Astrocyte of the cerebellum (primary cell): ENCODE results near the gene KIF2A.

ENCODE experiments used
- DNase-seq: peaks from one replicate; pipeline ENCODE4 v3.0.0-alpha.2; 2011; ENCODE audit warnings: low read depth
- H3K4me3 ChIP-seq: 2 replicates; pipeline ENCODE4 v1.5.1; 2011; ENCODE audit warnings: mild to moderate bottlenecking, low read depth, low read length, moderate library complexity
- CTCF ChIP-seq: IDR thresholded peaks from 2 replicates; pipeline ENCODE4 v1.5.1; 2012; ENCODE audit warnings: low read length, low read depth, moderate library complexity, mild to moderate bottlenecking; ENCODE audit errors: missing control alignments
- in situ Hi-C: cut with HindIII; loops from 2 replicates; pipeline ENCODE4 v1.10.0; 2017; ENCODE audit warnings: low sequenced_read_pairs

Gene KIF2A

GRCh38 chr5:62305715-62306322 is at the start of gene KIF2A:
KIF2A (plus strand) TSS chr5:62306206; CDS start chr5:62306473, 267 bp downstream.
- in situ Hi-C loops: no loop called here
- peak within 1 kb of the TSS; percentile 93 for H3K4me3 ChIP-seq
- peak; percentile 73 for DNase-seq
- TF ChIP-seq CTCF: no peak

- no peak for DNase-seq
- TF ChIP-seq CTCF: no peak
- in situ Hi-C loops: no loop called here
- H3K4me3 ChIP-seq: no peak overlapping the region
Measured at GRCh38 chr5:62257020-62257367, 49.0 kb upstream of the KIF2A start.

DNA sequence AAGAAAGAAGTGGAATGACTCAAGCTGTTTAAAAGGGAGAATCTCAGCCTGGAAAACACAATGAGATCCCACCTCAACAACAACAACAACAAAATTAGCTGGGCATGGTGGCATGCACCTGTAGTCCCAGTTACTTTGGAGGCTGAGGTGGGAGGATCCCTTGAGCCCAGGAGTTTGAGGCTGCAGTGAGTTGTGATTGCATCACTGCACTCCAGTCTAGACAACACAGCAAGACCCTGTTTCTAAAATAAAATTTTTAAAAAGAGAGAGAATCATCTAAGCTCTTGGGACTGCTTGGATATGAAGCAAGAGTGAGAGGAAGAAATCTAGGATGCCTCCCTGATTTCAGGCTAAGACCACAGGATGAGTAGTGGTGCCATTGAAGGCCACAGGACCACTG is 47.4 kb upstream of the KIF2A start:
- in situ Hi-C loops: no loop called here
- no peak overlapping the region for H3K4me3 ChIP-seq
- TF ChIP-seq CTCF: no peak
- no peak for DNase-seq

DNA sequence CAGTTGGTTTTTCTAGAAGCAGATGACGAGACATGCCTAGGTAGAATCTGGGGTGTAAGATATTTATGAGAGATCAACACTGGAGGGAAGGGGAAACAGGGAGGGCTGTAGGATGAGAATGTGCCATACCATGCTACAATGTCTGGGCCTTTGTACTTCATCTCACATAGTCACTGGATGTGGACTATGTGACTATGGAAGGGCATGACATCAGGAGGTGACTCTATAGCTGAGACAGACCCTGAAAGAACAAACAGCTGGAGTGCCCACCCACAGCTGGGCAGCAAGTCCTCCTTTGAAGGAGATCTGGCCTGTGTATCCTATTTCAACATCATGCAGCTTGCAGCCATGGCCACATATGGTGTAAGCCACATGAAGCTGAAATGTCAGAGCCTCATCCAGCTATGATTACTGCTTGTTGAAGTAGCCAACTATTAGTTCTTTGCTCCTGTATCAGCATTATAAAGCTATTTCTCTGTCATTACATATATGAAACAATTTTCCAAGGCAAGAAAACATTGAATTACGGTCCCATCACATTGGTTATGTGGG is 46.2 kb upstream of the KIF2A start:
- DNase-seq: no peak
- in situ Hi-C loops: no loop called here
- TF ChIP-seq CTCF: no peak

DNA sequence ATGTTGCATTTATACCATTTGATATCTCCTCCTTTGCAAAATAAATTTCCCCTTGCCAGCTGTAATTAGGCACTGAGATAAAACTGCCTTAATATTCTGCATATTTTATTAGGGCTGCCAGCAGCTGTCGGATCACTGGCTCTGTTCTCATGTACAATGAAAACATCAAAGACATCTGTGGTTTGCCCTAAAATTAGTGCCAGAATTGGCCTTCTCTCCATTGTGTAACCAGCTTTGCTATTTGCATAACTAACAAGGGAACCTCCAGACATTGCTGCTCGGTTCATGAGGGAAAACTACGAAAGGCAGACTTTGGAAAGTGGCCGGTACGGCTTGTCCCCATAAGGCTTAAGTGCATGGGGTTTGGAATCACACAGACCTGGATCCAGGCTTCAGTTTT is 45.5 kb upstream of the KIF2A start:
- no peak overlapping the region for H3K4me3 ChIP-seq
- DNase-seq: no peak
- no peak for TF ChIP-seq CTCF
- in situ Hi-C loops: no loop called here

More for the DNA sequence above, 46.2 kb upstream of the KIF2A start:
- H3K4me3 ChIP-seq: no peak overlapping the region

DNA sequence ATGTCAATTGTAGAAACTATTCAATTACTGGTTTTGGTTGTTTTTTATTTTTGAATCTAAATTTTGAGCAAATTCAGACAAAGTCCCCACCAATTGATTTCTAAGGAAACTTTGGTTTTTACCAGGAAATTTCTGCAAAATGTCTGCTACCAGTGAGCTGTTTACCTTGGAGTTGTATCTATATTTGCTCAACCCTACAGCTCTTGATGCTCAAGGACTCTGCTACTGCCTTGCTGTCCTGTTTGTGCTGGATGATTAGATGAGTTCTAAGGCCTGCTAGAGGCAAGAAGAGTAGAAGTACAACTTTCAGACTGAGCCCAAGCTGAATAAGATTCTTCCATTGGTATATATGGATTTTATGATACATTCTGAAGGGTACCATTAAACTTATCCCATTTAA is 42.6 kb upstream of the KIF2A start:
- no peak overlapping the region for H3K4me3 ChIP-seq
- no peak for TF ChIP-seq CTCF
- in situ Hi-C loops: no loop called here
- no peak for DNase-seq
